Gastroesophageal sphincter (tissue), 4 donors: ENCODE results near the gene C1orf198. TPM values are rescaled to one million over a fixed set of nuclear protein-coding genes. Genes with fewer than 3 reads are reported as not detected.

ENCODE experiments used
- ATAC-seq: fragments of 150-250 bp; one replicate; pipeline ENCODE4 v1.9.1; 2016; ENCODE audit warnings: mild to moderate bottlenecking, moderate library complexity
- H3K27ac ChIP-seq, 4 donors: fragments of 200-600 bp; sonication (generic) in 3 of 4; 1 replicate in 3 of 4; 2 replicates in 1 of 4; pipeline ENCODE4 v1.5.1; 2016 to 2019
- H3K27me3 ChIP-seq: fragments of 200-600 bp; sonication (generic); one replicate; pipeline ENCODE4 v1.5.1; 2019
- H3K36me3 ChIP-seq, 2 donors: fragments of 200-600 bp; sonication (generic); one replicate each; pipeline ENCODE4 v1.5.1; 2019; ENCODE audit warnings: control low read depth in 1 of 2
- H3K4me1 ChIP-seq, 3 donors: fragments of 200-600 bp; sonication (generic); 1 replicate in 2 of 3; 2 replicates in 1 of 3; pipeline ENCODE4 v1.5.1; 2016 to 2019; ENCODE audit warnings: control low read depth in 2 of 3
- H3K4me3 ChIP-seq, 2 donors: fragments of 200-600 bp; sonication (generic); one replicate each; pipeline ENCODE4 v1.5.1; 2019; ENCODE audit warnings: mild to moderate bottlenecking in 1 of 2, moderate library complexity in 1 of 2
- H3K9me3 ChIP-seq, 3 donors: fragments of 200-600 bp; sonication (generic); one replicate each; pipeline ENCODE4 v1.5.1; 2017 to 2019; ENCODE audit warnings: control low read depth in 2 of 3
- CTCF ChIP-seq, 4 experiments: fragments of 200-600 bp in 2 of 4; fragments of 450-650 bp in 2 of 4; sonication (generic) in 1 of 4; IDR thresholded peaks; one replicate each; pipeline ENCODE4 v1.5.1; 2017 to 2019; ENCODE audit warnings: antibody characterized with exemption in 4 of 4, mild to moderate bottlenecking in 2 of 4, moderate library complexity in 2 of 4
- EP300 ChIP-seq: sonication (generic); formaldehyde crosslinking; IDR thresholded peaks from one replicate; pipeline ENCODE4 v1.6.1; 2017; ENCODE audit warnings: antibody characterized with exemption, mild to moderate bottlenecking
- POLR2A ChIP-seq, 2 donors: fragments of 450-650 bp; IDR thresholded peaks; one replicate each; pipeline ENCODE4 v1.6.1; 2017; ENCODE audit warnings: antibody characterized with exemption in 2 of 2, mild to moderate bottlenecking in 2 of 2, moderate library complexity in 1 of 2
- POLR2AphosphoS5 ChIP-seq: sonication (generic); formaldehyde crosslinking; IDR thresholded peaks from one replicate; pipeline ENCODE4 v1.6.1; 2017; ENCODE audit warnings: antibody characterized with exemption
- WGBS, 2 donors: methylation state at CpG; one replicate each; pipeline ENCODE4 v1.1.5; 2018; ENCODE audit warnings: low coverage in 1 of 2; 5-methylcytosine and 5-hydroxymethylcytosine counted together
- total RNA-seq, 4 donors: library from RNA; depleted of rRNA; stranded (reverse); fragments of >200 nt; gene quantifications; one replicate each; pipeline ENCODE4 v1.1.0, GENCODE V29; 2016

C1orf198 gene
- total RNA-seq, 4 donors from 2014 or later: 115 to 219 (median 172) TPM

GRCh38 chr1:230827081-230827681, 41.1 kb downstream of the C1orf198 start:
- H3K27ac ChIP-seq: peak overlapping the region in 1 of 4 donors; percentile 56
- 68% methylated on average over 4 of the region's 7 CpGs; no CpG with 5 or more reads in 1 of the 2 donors for WGBS, 2 donors
- peaks cover 0 to 79% (median 26%) of the 10 kb centered on the region in 3 donors for H3K4me1 ChIP-seq
- H3K4me3 ChIP-seq: no peak overlapping the region
- H3K36me3 ChIP-seq: no peaks in the 10 kb centered on the region
- no peaks in the 10 kb centered on the region for H3K27me3 ChIP-seq
- ATAC-seq: no peak
- H3K9me3 ChIP-seq: no peaks in the 10 kb centered on the region
- TF ChIP-seq EP300 (no peak), POLR2AphosphoS5 (peak; percentile 8)

- no peak for ATAC-seq
- H3K36me3 ChIP-seq: no peaks in the 10 kb centered on the region
- TF ChIP-seq POLR2AphosphoS5 (no peak), EP300 (no peak)
- H3K4me3 ChIP-seq: no peak overlapping the region
- no peaks in the 10 kb centered on the region for H3K27me3 ChIP-seq
- no peaks in the 10 kb centered on the region for H3K9me3 ChIP-seq
- WGBS, 2 donors: 84 to 89% methylated on average over 3 to 7 of the region's 9 CpGs
- peak overlapping the region in 2 of 4 donors; percentile 56 to 68 for H3K27ac ChIP-seq
- peaks cover 0 to 70% (median 26%) of the 10 kb centered on the region in 3 donors for H3K4me1 ChIP-seq
Measured at GRCh38 chr1:230826166-230826875, 42.0 kb downstream of the C1orf198 start.

- no peak for ATAC-seq
- no peak overlapping the region for H3K4me3 ChIP-seq
- 43 to 80% methylated on average over 1 of the region's 3 CpGs for WGBS, 2 donors
- peak overlapping the region in 3 of 4 donors; percentile 53 to 68 (median 56) for H3K27ac ChIP-seq
- H3K27me3 ChIP-seq: no peaks in the 10 kb centered on the region
- no peaks in the 10 kb centered on the region for H3K36me3 ChIP-seq
- no peak for TF ChIP-seq POLR2A (IDR thresholded peaks at IDR 0.05)
- no peak for TF ChIP-seq CTCF (IDR thresholded peaks at IDR 0.05)
- TF ChIP-seq EP300: no peak
- TF ChIP-seq POLR2AphosphoS5: no peak
- peaks cover 0 to 68% (median 26%) of the 10 kb centered on the region in 3 donors for H3K4me1 ChIP-seq
- no peaks in the 10 kb centered on the region for H3K9me3 ChIP-seq
Measured at GRCh38 chr1:230825761-230826160, 42.6 kb downstream of the C1orf198 start.

- Histone ChIP-seq H3K27me3 (no peaks in the 10 kb centered on the region), H3K4me1 (peaks cover 0 to 68% (median 26%) of the 10 kb centered on the region in 3 donors), H3K36me3 (no peaks in the 10 kb centered on the region), H3K27ac (peak overlapping the region in 3 of 4 donors; percentile 53 to 68 (median 56)), H3K4me3 (no peak overlapping the region), H3K9me3 (no peaks in the 10 kb centered on the region)
- ATAC-seq: peak; percentile 41
- TF ChIP-seq POLR2AphosphoS5 (peak; percentile 2), CTCF (IDR thresholded peaks at IDR 0.05) (no peak)
- WGBS, 2 donors: 31 to 47% methylated on average over 9 to 10 of the region's 11 CpGs
Measured at GRCh38 chr1:230824919-230825721, 43.2 kb downstream of the C1orf198 start.

GRCh38 chr1:230824551-230824918, 43.8 kb downstream of the C1orf198 start:
- WGBS, 2 donors: 63 to 100% methylated on average over 1 of the region's 4 CpGs
- H3K27ac ChIP-seq: peak overlapping the region in 3 of 4 donors; percentile 53 to 68 (median 56)
- no peaks in the 10 kb centered on the region for H3K27me3 ChIP-seq
- ATAC-seq: no peak
- H3K36me3 ChIP-seq: no peaks in the 10 kb centered on the region
- H3K4me3 ChIP-seq: no peak overlapping the region
- H3K4me1 ChIP-seq: peaks cover 0 to 68% (median 26%) of the 10 kb centered on the region in 3 donors
- TF ChIP-seq POLR2AphosphoS5 (no peak), CTCF (IDR thresholded peaks at IDR 0.05) (no peak), POLR2A (IDR thresholded peaks at IDR 0.05) (no peak), EP300 (no peak)
- no peaks in the 10 kb centered on the region for H3K9me3 ChIP-seq
